Caco-2 (cell line): Measurements from ENCODE around the gene CCNB1IP1. TPM values are rescaled to one million over a fixed set of nuclear protein-coding genes. Genes with fewer than 3 reads are reported as not detected.

Source experiments
- BruUV-seq: library from RNA; stranded (reverse); fragments of 400-500 nt; replicated peaks from 2 replicates; lab custom pipeline; 2021; lab: Mats Ljungman, UMichigan
- CTCF ChIA-PET: fragments of 300-600 bp; sonication (Branson Sonifier 250); formaldehyde crosslinking; loops from one replicate; lab custom pipeline; 2022; ENCODE audit warnings: antibody characterized with exemption; lab: Charles Lee
- POLR2A ChIA-PET: fragments of 300-600 bp; sonication (Branson Sonifier 250); formaldehyde crosslinking; loops from one replicate; lab custom pipeline; 2022; ENCODE audit warnings: antibody characterized with exemption; lab: Charles Lee
- DNase-seq, 2 experiments: peaks; one replicate each; pipeline versions ENCODE4 v3.0.0 to v3.0.0-alpha.2; 2020 to 2022
- H3K27me3 ChIP-seq: replicated peaks from 2 replicates; pipeline ENCODE4 v1.6.0; 2011; ENCODE audit warnings: low read length; ENCODE audit not compliant: control insufficient read depth, insufficient read depth
- H3K36me3 ChIP-seq: 2 replicates; pipeline ENCODE4 v1.5.1; 2011; ENCODE audit warnings: low read length; ENCODE audit not compliant: control insufficient read depth, insufficient read depth
- H3K4me1 ChIP-seq: fragments of 250-450 bp; sonication (Bioruptor Pico); 2 replicates; pipeline ENCODE4 v1.5.1; 2020; ENCODE audit warnings: mild to moderate bottlenecking
- H3K4me3 ChIP-seq: 2 replicates; pipeline ENCODE4 v1.5.1; 2011; ENCODE audit warnings: low read depth, mild to moderate bottlenecking, control low read depth, low read length
- H3K9me3 ChIP-seq: fragments of 250-450 bp; sonication (Bioruptor Pico); 2 replicates; pipeline ENCODE4 v1.5.1; 2020; ENCODE audit warnings: mild to moderate bottlenecking, moderate library complexity
- H3K27ac Mint-ChIP-seq: one replicate; pipeline ENCODE4 v1.8.0; 2022; ENCODE audit warnings: mixed read lengths; ENCODE audit not compliant: unreplicated experiment
- H3K27me3 Mint-ChIP-seq: one replicate; pipeline ENCODE4 v1.8.0; 2022; ENCODE audit warnings: mixed read lengths; ENCODE audit not compliant: insufficient read depth, unreplicated experiment
- H3K36me3 Mint-ChIP-seq: one replicate; pipeline ENCODE4 v1.8.0; 2022; ENCODE audit warnings: mild to moderate bottlenecking, mixed read lengths; ENCODE audit not compliant: insufficient read depth, unreplicated experiment
- H3K4me1 Mint-ChIP-seq: one replicate; pipeline ENCODE4 v1.8.0; 2022; ENCODE audit warnings: low read depth, mixed read lengths; ENCODE audit not compliant: unreplicated experiment
- H3K4me3 Mint-ChIP-seq: one replicate; pipeline ENCODE4 v1.8.0; 2022; ENCODE audit warnings: mild to moderate bottlenecking, moderate library complexity, mixed read lengths; ENCODE audit not compliant: unreplicated experiment
- H3K9me3 Mint-ChIP-seq: one replicate; pipeline ENCODE4 v1.8.0; 2022; ENCODE audit warnings: mixed read lengths; ENCODE audit not compliant: unreplicated experiment
- CTCF ChIP-seq, 2 experiments: fragments of 200-600 bp in 1 of 2; IDR thresholded peaks; 1 replicate in 1 of 2; 2 replicates in 1 of 2; pipeline versions ENCODE4 v1.5.1 to v1.8.0; 2011 to 2022; ENCODE audit warnings: antibody characterized with exemption in 1 of 2, control low read depth in 1 of 2, inconsistent platforms in 1 of 2, low read depth in 1 of 2, low read length in 1 of 2, mild to moderate bottlenecking in 1 of 2, moderate library complexity in 1 of 2; ENCODE audit not compliant: insufficient read depth in 1 of 2, severe bottlenecking in 1 of 2, unreplicated experiment in 1 of 2
- intact Hi-C: fragments of 100-400 bp; cut with micrococcal nuclease; formaldehyde crosslinking; loops from one replicate; pipeline ENCODE4 v1.10.0; 2022; ENCODE audit not compliant: unreplicated experiment
- total RNA-seq: library from RNA; stranded (reverse); gene quantifications from 2 replicates; pipeline ENCODE4 v1.2.3, GENCODE V29; 2022

CCNB1IP1 gene
- total RNA-seq, 1 experiment from 2014 or later: 111 TPM

GRCh38 chr14:20350860-20351259, 17.8 kb upstream of the CCNB1IP1 start:
- no peak overlapping the region for H3K27ac Mint-ChIP-seq
- CTCF ChIA-PET: interaction anchor here (1.0 kb wide), 1 partner anchor 8 kb away, joined by 8 read pairs; the partner anchor contains the start of gene PARP2

DNA sequence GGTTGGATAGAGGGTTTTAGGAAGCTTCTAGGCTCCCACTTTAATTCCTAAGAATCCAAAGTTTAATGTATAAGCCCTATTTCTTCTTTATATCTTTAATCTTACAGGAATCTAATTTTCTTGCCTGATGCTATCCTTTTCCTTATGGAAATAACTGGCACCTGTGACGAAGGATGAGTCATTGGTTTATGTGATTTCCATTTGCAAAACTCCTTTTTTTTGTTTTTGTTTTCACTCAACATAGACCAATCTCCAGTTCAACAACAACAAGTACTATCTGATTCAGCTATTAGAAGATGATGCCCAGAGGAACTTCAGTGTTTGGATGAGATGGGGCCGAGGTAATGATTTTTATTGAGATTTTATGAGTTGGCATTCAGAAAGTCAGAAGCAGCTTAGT, 17.2 kb upstream of the CCNB1IP1 start:
- POLR2A ChIA-PET: no interaction called here
- H3K36me3 ChIP-seq: no peaks in the 10 kb centered on the region; the same call in 1 of the 2 replicates

More at GRCh38 chr14:20350860-20351259, 17.8 kb upstream of the CCNB1IP1 start:
- H3K27me3 Mint-ChIP-seq: no peaks in the 10 kb centered on the region
- Histone ChIP-seq H3K4me1 (no peaks in the 10 kb centered on the region), H3K36me3 (no peaks in the 10 kb centered on the region; the same call in 1 of the 2 replicates), H3K9me3 (no peaks in the 10 kb centered on the region), H3K27me3 (no peaks in the 10 kb centered on the region), H3K4me3 (no peak overlapping the region)
- no peaks in the 10 kb centered on the region for H3K4me1 Mint-ChIP-seq
- BruUV-seq: no TSS peak
- H3K4me3 Mint-ChIP-seq: no peak overlapping the region
- H3K36me3 Mint-ChIP-seq: peaks cover 84% of the 10 kb centered on the region
- POLR2A ChIA-PET: no interaction called here
- peak; percentile 22 to 27 for TF ChIP-seq CTCF (IDR thresholded peaks at IDR 0.05; ENCODE audit: insufficient read depth in 1 of 2, low read depth in 1 of 2, low read length in 1 of 2, severe bottlenecking in 1 of 2, unreplicated experiment in 1 of 2)
- intact Hi-C loops: loop anchor here (1.0 kb wide), 1 partner anchor 24 kb away; no protein-coding TSS in a partner anchor
- H3K9me3 Mint-ChIP-seq: no peaks in the 10 kb centered on the region
- DNase-seq: peak in 1 of 2 experiments; percentile 6

GRCh38 chr14:20347747-20348146, 14.7 kb upstream of the CCNB1IP1 start:
- Mint-ChIP-seq H3K4me1 (peaks cover 11% of the 10 kb centered on the region), H3K4me3 (no peak overlapping the region), H3K36me3 (peaks cover 80% of the 10 kb centered on the region), H3K27me3 (no peaks in the 10 kb centered on the region), H3K9me3 (no peaks in the 10 kb centered on the region), H3K27ac (no peak overlapping the region)
- CTCF ChIA-PET: no interaction called here
- no peak for DNase-seq
- no peak overlapping the region for H3K4me3 ChIP-seq
- no peaks in the 10 kb centered on the region for H3K27me3 ChIP-seq
- no peaks in the 10 kb centered on the region for H3K9me3 ChIP-seq
- no TSS peak for BruUV-seq
- H3K36me3 ChIP-seq: no peaks in the 10 kb centered on the region; the same call in 1 of the 2 replicates
- no peaks in the 10 kb centered on the region for H3K4me1 ChIP-seq
- TF ChIP-seq CTCF (IDR thresholded peaks at IDR 0.05; ENCODE audit: insufficient read depth in 1 of 2, low read depth in 1 of 2, low read length in 1 of 2, severe bottlenecking in 1 of 2, unreplicated experiment in 1 of 2): no peak
- intact Hi-C loops: no loop called here
- POLR2A ChIA-PET: no interaction called here

More for the DNA sequence above, 17.2 kb upstream of the CCNB1IP1 start:
- BruUV-seq: no TSS peak
- Mint-ChIP-seq H3K27me3 (no peaks in the 10 kb centered on the region), H3K9me3 (no peaks in the 10 kb centered on the region), H3K4me3 (no peak overlapping the region), H3K36me3 (peaks cover 85% of the 10 kb centered on the region), H3K4me1 (no peaks in the 10 kb centered on the region), H3K27ac (no peak overlapping the region)
- no peak for DNase-seq
- H3K9me3 ChIP-seq: no peaks in the 10 kb centered on the region
- H3K4me1 ChIP-seq: no peaks in the 10 kb centered on the region
- no peaks in the 10 kb centered on the region for H3K27me3 ChIP-seq
- CTCF ChIA-PET: no interaction called here
- intact Hi-C loops: no loop called here
- TF ChIP-seq CTCF (IDR thresholded peaks at IDR 0.05; ENCODE audit: insufficient read depth in 1 of 2, low read depth in 1 of 2, low read length in 1 of 2, severe bottlenecking in 1 of 2, unreplicated experiment in 1 of 2): no peak
- no peak overlapping the region for H3K4me3 ChIP-seq
